Immature natural killer cell (primary cell): ENCODE results near the gene PARVA. TPM values are rescaled to one million over a fixed set of nuclear protein-coding genes. Genes with fewer than 3 reads are reported as not detected.
"Not testable (repeated sequence)": the region's sequence is repeated elsewhere in the genome, so short reads cannot be mapped to it uniquely, and the experiment has no call there.

ENCODE experiments used
- DNase-seq, 3 donors: peaks; one replicate each; pipeline ENCODE4 v3.0.0; 2022; ENCODE audit warnings: mixed read lengths in 1 of 3
- H3K27ac Mint-ChIP-seq, 6 donors: one replicate each; pipeline ENCODE4 v1.8.0; 2020; ENCODE audit warnings: mixed read lengths in 6 of 6, mild to moderate bottlenecking in 5 of 6, inconsistent platforms in 4 of 6, moderate library complexity in 3 of 6
- H3K27me3 Mint-ChIP-seq, 3 donors: one replicate each; pipeline ENCODE4 v1.8.0; 2020 to 2021; ENCODE audit warnings: low read depth in 3 of 3, mild to moderate bottlenecking in 3 of 3, mixed read lengths in 3 of 3, moderate library complexity in 3 of 3, inconsistent platforms in 1 of 3
- H3K36me3 Mint-ChIP-seq, 3 donors: one replicate each; pipeline ENCODE4 v1.8.0; 2020; ENCODE audit warnings: mixed read lengths in 3 of 3, inconsistent platforms in 2 of 3, mild to moderate bottlenecking in 2 of 3
- H3K4me1 Mint-ChIP-seq, 2 donors: one replicate each; pipeline ENCODE4 v1.8.0; 2020; ENCODE audit warnings: inconsistent platforms in 2 of 2, mild to moderate bottlenecking in 2 of 2, mixed read lengths in 2 of 2, moderate library complexity in 1 of 2
- H3K4me3 Mint-ChIP-seq, 5 donors: one replicate each; pipeline ENCODE4 v1.8.0; 2020; ENCODE audit warnings: mild to moderate bottlenecking in 5 of 5, mixed read lengths in 5 of 5, inconsistent platforms in 3 of 5, moderate library complexity in 3 of 5
- H3K9me3 Mint-ChIP-seq, 6 donors: one replicate each; pipeline ENCODE4 v1.8.0; 2020; ENCODE audit warnings: mild to moderate bottlenecking in 6 of 6, mixed read lengths in 6 of 6, inconsistent platforms in 4 of 6, moderate library complexity in 3 of 6
- polyA plus RNA-seq, 3 donors: library from polyadenylated mRNA; unstranded; fragments of 300-500 nt; fragmentation: Illumina TruSeq; gene quantifications; one replicate each; pipeline ENCODE4 v1.2.3, GENCODE V29; 2021

Gene PARVA
- polyA plus RNA-seq, 3 donors from 2014 or later: not detected

DNA sequence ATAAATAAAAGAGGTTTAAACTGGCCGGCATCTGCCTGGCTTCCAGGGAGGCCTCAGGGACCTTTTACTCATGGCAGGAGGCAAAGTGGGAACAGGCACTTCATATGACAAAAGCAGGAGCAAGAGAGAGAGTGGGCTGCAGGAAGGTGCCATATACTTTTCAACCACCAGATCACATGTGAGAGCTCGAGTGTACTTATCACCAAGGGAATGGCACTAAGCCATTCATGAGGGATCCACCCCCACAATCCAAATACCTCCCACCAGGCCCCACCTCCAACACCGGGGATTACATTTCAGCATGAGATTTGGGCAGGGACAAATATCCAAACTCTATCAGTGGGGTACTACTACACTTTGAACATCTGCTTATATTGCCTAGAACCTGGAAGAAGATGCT lies 126.5 kb downstream of the PARVA start:
- Mint-ChIP-seq H3K36me3 (no peaks in the 10 kb centered on the region), H3K9me3 (peaks cover 0 to 5% (median 0%) of the 10 kb centered on the region in 6 donors), H3K4me1 (no peaks in the 10 kb centered on the region), H3K4me3 (no peak overlapping the region), H3K27me3 (peaks cover 0 to 5% (median 4%) of the 10 kb centered on the region in 3 donors), H3K27ac (no peak overlapping the region)
- DNase-seq: no peak

GRCh38 chr11:12505183-12505582 lies 127.8 kb downstream of the PARVA start:
- H3K4me1 Mint-ChIP-seq: no peaks in the 10 kb centered on the region
- peaks cover 2 to 5% (median 3%) of the 10 kb centered on the region in 3 donors for H3K27me3 Mint-ChIP-seq
- peaks cover 0 to 5% (median 0%) of the 10 kb centered on the region in 6 donors for H3K9me3 Mint-ChIP-seq
- DNase-seq: no peak
- H3K27ac Mint-ChIP-seq: no peak overlapping the region
- no peak overlapping the region for H3K4me3 Mint-ChIP-seq
- H3K36me3 Mint-ChIP-seq: no peaks in the 10 kb centered on the region

GRCh38 chr11:12506404-12506921 lies 129.1 kb downstream of the PARVA start:
- peaks cover 2 to 7% (median 5%) of the 10 kb centered on the region in 3 donors for H3K27me3 Mint-ChIP-seq
- no peaks in the 10 kb centered on the region for H3K4me1 Mint-ChIP-seq
- no peak for DNase-seq
- H3K36me3 Mint-ChIP-seq: no peaks in the 10 kb centered on the region
- no peak overlapping the region for H3K4me3 Mint-ChIP-seq
- H3K27ac Mint-ChIP-seq: no peak overlapping the region
- H3K9me3 Mint-ChIP-seq: peaks cover 0 to 5% (median 0%) of the 10 kb centered on the region in 6 donors

DNA sequence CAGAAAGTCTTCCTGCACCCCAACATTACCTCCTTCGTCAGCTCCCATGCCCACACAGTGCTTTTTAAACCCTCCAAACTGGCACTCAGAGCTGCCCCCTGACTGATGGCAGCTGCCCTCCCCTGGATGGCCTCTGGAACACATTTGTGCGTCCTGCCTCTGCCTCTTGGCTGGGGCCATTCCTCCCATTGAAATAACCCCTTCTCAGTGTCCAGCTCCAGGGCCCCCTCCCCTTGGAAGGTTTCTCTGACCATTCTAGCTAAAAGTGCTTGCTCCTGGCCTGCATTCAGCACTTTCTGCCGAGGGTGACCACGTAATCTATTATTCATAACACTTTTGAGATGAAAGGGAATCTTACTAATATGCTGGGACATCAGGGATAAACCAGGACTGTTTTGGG lies 130.0 kb downstream of the PARVA start:
- Mint-ChIP-seq H3K4me3 (no peak overlapping the region), H3K27me3 (peaks cover 2 to 7% (median 5%) of the 10 kb centered on the region in 3 donors), H3K27ac (no peak overlapping the region), H3K4me1 (no peaks in the 10 kb centered on the region), H3K9me3 (peaks cover 0 to 5% (median 0%) of the 10 kb centered on the region in 6 donors), H3K36me3 (no peaks in the 10 kb centered on the region)
- no peak for DNase-seq

- no peaks in the 10 kb centered on the region for H3K4me1 Mint-ChIP-seq
- no peaks in the 10 kb centered on the region for H3K36me3 Mint-ChIP-seq
- H3K4me3 Mint-ChIP-seq: no peak overlapping the region
- H3K27me3 Mint-ChIP-seq: peaks cover 2 to 7% (median 2%) of the 10 kb centered on the region in 3 donors
- peaks cover 0 to 2% (median 0%) of the 10 kb centered on the region in 6 donors for H3K9me3 Mint-ChIP-seq
- no peak for DNase-seq
- no peak overlapping the region for H3K27ac Mint-ChIP-seq
These were observed 130.9 kb downstream of the PARVA start for GRCh38 chr11:12508151-12508751.

GRCh38 chr11:12509371-12509770 lies 132.0 kb downstream of the PARVA start:
- no peak for DNase-seq
- Mint-ChIP-seq H3K4me1 (no peaks in the 10 kb centered on the region), H3K9me3 (no peaks in the 10 kb centered on the region), H3K36me3 (no peaks in the 10 kb centered on the region), H3K27me3 (peaks cover 0 to 7% (median 2%) of the 10 kb centered on the region in 3 donors), H3K27ac (no peak overlapping the region), H3K4me3 (no peak overlapping the region)

- Mint-ChIP-seq H3K27ac (no peak overlapping the region), H3K36me3 (no peaks in the 10 kb centered on the region), H3K4me3 (no peak overlapping the region), H3K4me1 (no peaks in the 10 kb centered on the region), H3K27me3 (peaks cover 0 to 7% (median 4%) of the 10 kb centered on the region in 3 donors), H3K9me3 (no peaks in the 10 kb centered on the region)
- no peak for DNase-seq
These were observed 134.8 kb downstream of the PARVA start for GRCh38 chr11:12512132-12512531.

GRCh38 chr11:12512826-12513395 lies 135.5 kb downstream of the PARVA start:
- Mint-ChIP-seq H3K36me3 (no peaks in the 10 kb centered on the region), H3K27me3 (peaks cover 0 to 4% (median 4%) of the 10 kb centered on the region in 3 donors), H3K27ac (no peak overlapping the region), H3K4me3 (no peak overlapping the region), H3K9me3 (no peaks in the 10 kb centered on the region), H3K4me1 (no peaks in the 10 kb centered on the region)
- no peak for DNase-seq

- Mint-ChIP-seq H3K27ac (no peak overlapping the region), H3K9me3 (no peaks in the 10 kb centered on the region), H3K36me3 (no peaks in the 10 kb centered on the region), H3K4me1 (no peaks in the 10 kb centered on the region), H3K4me3 (no peak overlapping the region), H3K27me3 (peaks cover 0 to 7% (median 0%) of the 10 kb centered on the region in 3 donors)
- no peak for DNase-seq
These were observed 139.2 kb downstream of the PARVA start for GRCh38 chr11:12516387-12517105.

- no peaks in the 10 kb centered on the region for H3K9me3 Mint-ChIP-seq
- H3K4me3 Mint-ChIP-seq: no peak overlapping the region
- H3K36me3 Mint-ChIP-seq: no peaks in the 10 kb centered on the region
- DNase-seq: no peak
- H3K4me1 Mint-ChIP-seq: no peaks in the 10 kb centered on the region
- H3K27me3 Mint-ChIP-seq: peaks cover 0 to 7% (median 0%) of the 10 kb centered on the region in 3 donors
- no peak overlapping the region for H3K27ac Mint-ChIP-seq
These were observed 139.9 kb downstream of the PARVA start for GRCh38 chr11:12517306-12517705.

- Mint-ChIP-seq H3K36me3 (no peaks in the 10 kb centered on the region), H3K4me3 (no peak overlapping the region), H3K9me3 (no peaks in the 10 kb centered on the region), H3K4me1 (no peaks in the 10 kb centered on the region), H3K27me3 (peaks cover 0 to 7% (median 0%) of the 10 kb centered on the region in 3 donors), H3K27ac (no peak overlapping the region)
- DNase-seq: no peak
These were observed 140.4 kb downstream of the PARVA start for GRCh38 chr11:12517741-12518140.

- H3K36me3 Mint-ChIP-seq: no peaks in the 10 kb centered on the region
- H3K27me3 Mint-ChIP-seq: peaks cover 0 to 7% (median 0%) of the 10 kb centered on the region in 3 donors
- no peak overlapping the region for H3K4me3 Mint-ChIP-seq
- no peak for DNase-seq
- H3K27ac Mint-ChIP-seq: no peak overlapping the region
- H3K9me3 Mint-ChIP-seq: no peaks in the 10 kb centered on the region
- no peaks in the 10 kb centered on the region for H3K4me1 Mint-ChIP-seq
These were observed 141.4 kb downstream of the PARVA start for GRCh38 chr11:12518606-12519385.

DNA sequence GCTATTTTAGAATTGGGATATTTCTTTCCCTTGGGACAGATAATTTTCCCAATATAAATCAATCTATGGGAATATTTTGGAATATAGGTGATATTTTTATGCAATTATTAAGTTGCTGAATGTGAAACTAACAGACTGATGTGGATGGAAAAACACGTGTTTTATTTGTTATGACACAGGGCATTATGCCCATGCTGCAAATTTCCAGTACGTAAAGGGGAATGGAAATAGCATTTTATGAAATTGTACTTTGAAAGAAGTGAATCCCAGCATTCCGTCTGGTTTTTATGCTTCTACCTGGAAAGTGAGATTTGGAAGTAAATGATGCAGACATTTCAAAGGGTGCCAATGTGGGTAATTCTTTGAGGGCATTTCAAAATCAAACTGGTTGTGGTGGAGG lies 142.7 kb downstream of the PARVA start:
- Mint-ChIP-seq H3K36me3 (no peaks in the 10 kb centered on the region), H3K27ac (no peak overlapping the region), H3K9me3 (no peaks in the 10 kb centered on the region), H3K4me3 (no peak overlapping the region), H3K4me1 (no peaks in the 10 kb centered on the region), H3K27me3 (peaks cover 0 to 5% (median 4%) of the 10 kb centered on the region in 3 donors)
- DNase-seq: no peak

- not testable (repeated sequence) for DNase-seq, H3K27me3 Mint-ChIP-seq, H3K36me3 Mint-ChIP-seq, H3K9me3 Mint-ChIP-seq, H3K4me3 Mint-ChIP-seq, H3K27ac Mint-ChIP-seq, H3K4me1 Mint-ChIP-seq
These were observed 143.2 kb downstream of the PARVA start for GRCh38 chr11:12520576-12520975.
